Measurements from ENCODE around the gene GADL1.

GADL1 gene

GRCh38 chr3:30852833-30853232, 41.6 kb downstream of the GADL1 start:
- no peak for DNase-seq (ENCODE audit: low read depth in 2 of 2)
- H3K4me3 ChIP-seq (replicated peaks in 1 of 2; ENCODE audit: low read depth in 2 of 2, low read length in 2 of 2) = no peak overlapping the region
- TF ChIP-seq, protein P1, sequence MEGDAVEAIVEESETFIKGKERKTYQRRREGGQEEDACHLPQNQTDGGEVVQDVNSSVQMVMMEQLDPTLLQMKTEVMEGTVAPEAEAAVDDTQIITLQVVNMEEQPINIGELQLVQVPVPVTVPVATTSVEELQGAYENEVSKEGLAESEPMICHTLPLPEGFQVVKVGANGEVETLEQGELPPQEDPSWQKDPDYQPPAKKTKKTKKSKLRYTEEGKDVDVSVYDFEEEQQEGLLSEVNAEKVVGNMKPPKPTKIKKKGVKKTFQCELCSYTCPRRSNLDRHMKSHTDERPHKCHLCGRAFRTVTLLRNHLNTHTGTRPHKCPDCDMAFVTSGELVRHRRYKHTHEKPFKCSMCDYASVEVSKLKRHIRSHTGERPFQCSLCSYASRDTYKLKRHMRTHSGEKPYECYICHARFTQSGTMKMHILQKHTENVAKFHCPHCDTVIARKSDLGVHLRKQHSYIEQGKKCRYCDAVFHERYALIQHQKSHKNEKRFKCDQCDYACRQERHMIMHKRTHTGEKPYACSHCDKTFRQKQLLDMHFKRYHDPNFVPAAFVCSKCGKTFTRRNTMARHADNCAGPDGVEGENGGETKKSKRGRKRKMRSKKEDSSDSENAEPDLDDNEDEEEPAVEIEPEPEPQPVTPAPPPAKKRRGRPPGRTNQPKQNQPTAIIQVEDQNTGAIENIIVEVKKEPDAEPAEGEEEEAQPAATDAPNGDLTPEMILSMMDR (IDR thresholded peaks at IDR 0.05; ENCODE audit: low read depth, low read length) = no peak

- TF ChIP-seq, protein P1 (IDR thresholded peaks at IDR 0.05; ENCODE audit: low read depth, low read length) = no peak
These were observed 46.2 kb downstream of the GADL1 start for GRCh38 chr3:30848087-30848779.

GRCh38 chr3:30847592-30847991, 46.9 kb downstream of the GADL1 start:
- TF ChIP-seq, protein P1 (IDR thresholded peaks at IDR 0.05; ENCODE audit: low read depth, low read length) = no peak
- H3K4me3 ChIP-seq (replicated peaks in 1 of 2; ENCODE audit: low read depth in 2 of 2, low read length in 2 of 2) = no peak overlapping the region
- no peak for DNase-seq (ENCODE audit: low read depth in 2 of 2)

More at GRCh38 chr3:30848087-30848779, 46.2 kb downstream of the GADL1 start:
- H3K4me3 ChIP-seq (replicated peaks in 1 of 2; ENCODE audit: low read depth in 2 of 2, low read length in 2 of 2) = no peak overlapping the region
- DNase-seq (ENCODE audit: low read depth in 2 of 2) = no peak

- H3K4me3 ChIP-seq (replicated peaks in 1 of 2; ENCODE audit: low read depth in 2 of 2, low read length in 2 of 2) = no peak overlapping the region
- TF ChIP-seq, protein P1 (IDR thresholded peaks at IDR 0.05; ENCODE audit: low read depth, low read length) = no peak
- no peak for DNase-seq (ENCODE audit: low read depth in 2 of 2)
These were observed 48.9 kb downstream of the GADL1 start for GRCh38 chr3:30845606-30846005.

DNA sequence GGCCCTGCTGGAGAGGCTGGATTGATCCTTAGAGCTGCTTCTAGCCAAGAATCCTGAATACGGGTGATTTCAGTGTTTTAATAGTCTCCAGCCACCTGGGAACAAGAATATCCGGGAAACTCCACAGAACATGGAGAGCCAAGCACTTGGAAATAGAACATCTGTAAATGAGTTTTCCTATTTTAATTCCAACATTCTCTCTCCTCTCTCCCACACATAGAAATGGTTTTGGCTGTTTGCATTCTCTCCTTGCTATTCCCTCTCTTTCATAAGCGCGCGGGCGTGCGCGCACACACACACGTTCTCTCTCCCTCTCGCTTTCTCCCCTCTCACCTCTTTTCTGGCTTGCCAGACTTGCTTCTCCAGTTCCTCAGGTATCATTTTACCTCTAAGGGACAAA, 50.6 kb downstream of the GADL1 start:
- no peak for DNase-seq (ENCODE audit: low read depth in 2 of 2)
- H3K4me3 ChIP-seq (replicated peaks in 1 of 2; ENCODE audit: low read depth in 2 of 2, low read length in 2 of 2) = no peak overlapping the region
- TF ChIP-seq, protein P1 (IDR thresholded peaks at IDR 0.05; ENCODE audit: low read depth, low read length) = no peak

GRCh38 chr3:30836141-30836540, 58.3 kb downstream of the GADL1 start:
- DNase-seq (ENCODE audit: low read depth in 2 of 2) = no peak
- TF ChIP-seq, protein P1 (IDR thresholded peaks at IDR 0.05; ENCODE audit: low read depth, low read length) = no peak
- no peak overlapping the region for H3K4me3 ChIP-seq (replicated peaks in 1 of 2; ENCODE audit: low read depth in 2 of 2, low read length in 2 of 2)

DNA sequence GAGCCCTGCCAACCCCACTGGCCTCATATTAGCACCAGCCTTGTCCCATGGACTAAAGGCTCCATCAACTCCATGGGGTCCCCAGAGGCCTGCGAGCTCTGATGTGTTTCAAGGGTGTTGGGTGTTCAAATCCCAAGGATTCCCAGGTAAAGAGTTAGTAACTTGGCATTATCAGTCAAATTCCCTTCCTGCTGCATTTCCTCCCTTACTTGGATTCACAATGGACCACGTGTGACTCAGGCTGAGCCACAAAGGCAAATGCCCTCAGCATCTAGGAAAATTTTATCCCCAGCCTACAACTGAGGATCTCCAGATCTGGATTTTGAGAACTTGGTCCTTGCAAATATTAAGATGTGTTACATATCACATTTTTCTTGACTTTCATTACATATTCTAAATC, 58.8 kb downstream of the GADL1 start:
- H3K4me3 ChIP-seq (replicated peaks in 1 of 2; ENCODE audit: low read depth in 2 of 2, low read length in 2 of 2) = no peak overlapping the region
- DNase-seq (ENCODE audit: low read depth in 2 of 2) = peak in 1 of 2 donors; percentile 5
- TF ChIP-seq, protein P1 (IDR thresholded peaks at IDR 0.05; ENCODE audit: low read depth, low read length) = no peak

Measured in cardiac fibroblast (primary cell).